ENCODE measurements around the gene PPA2.

DNA sequence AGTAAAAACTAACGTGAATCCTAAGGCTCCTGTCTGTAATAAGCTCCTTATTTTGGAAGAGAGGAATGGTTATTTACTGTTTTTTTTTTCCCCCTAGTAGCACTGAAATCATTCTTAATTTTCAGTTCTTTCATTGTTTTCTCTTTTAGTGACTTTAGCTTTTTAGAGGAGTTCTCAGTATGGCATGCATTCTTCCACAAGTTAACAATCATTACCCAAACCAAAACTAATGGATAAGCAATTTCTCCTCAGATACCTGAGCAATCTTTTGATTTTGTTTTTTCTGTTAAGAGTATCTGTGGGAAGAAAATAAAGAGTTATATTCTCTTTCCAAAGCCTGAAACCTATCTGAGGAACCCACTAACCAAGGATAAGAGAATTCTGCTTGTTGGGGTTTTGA lies 16.7 kb upstream of the PPA2 start:
- TF ChIP-seq, protein P1, sequence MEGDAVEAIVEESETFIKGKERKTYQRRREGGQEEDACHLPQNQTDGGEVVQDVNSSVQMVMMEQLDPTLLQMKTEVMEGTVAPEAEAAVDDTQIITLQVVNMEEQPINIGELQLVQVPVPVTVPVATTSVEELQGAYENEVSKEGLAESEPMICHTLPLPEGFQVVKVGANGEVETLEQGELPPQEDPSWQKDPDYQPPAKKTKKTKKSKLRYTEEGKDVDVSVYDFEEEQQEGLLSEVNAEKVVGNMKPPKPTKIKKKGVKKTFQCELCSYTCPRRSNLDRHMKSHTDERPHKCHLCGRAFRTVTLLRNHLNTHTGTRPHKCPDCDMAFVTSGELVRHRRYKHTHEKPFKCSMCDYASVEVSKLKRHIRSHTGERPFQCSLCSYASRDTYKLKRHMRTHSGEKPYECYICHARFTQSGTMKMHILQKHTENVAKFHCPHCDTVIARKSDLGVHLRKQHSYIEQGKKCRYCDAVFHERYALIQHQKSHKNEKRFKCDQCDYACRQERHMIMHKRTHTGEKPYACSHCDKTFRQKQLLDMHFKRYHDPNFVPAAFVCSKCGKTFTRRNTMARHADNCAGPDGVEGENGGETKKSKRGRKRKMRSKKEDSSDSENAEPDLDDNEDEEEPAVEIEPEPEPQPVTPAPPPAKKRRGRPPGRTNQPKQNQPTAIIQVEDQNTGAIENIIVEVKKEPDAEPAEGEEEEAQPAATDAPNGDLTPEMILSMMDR (IDR thresholded peaks at IDR 0.05), result no peak
- TF ChIP-seq POLR2A (IDR thresholded peaks at IDR 0.05), result no peak

Data from adrenal gland (tissue), 5 donors.